IMR-90 (cell line): ENCODE data around the gene KCNT2. TPM values are rescaled to one million over a fixed set of nuclear protein-coding genes. Genes with fewer than 3 reads are reported as not detected.

Experiments used
- ATAC-seq: fragments of 200-7000 bp; cut with Tn5 transposase; 2 replicates; pipeline ENCODE4 v1.9.1; 2020; ENCODE audit warnings: low read depth, mild to moderate bottlenecking, moderate library complexity
- BruUV-seq: library from RNA; stranded (reverse); fragments of 400-500 nt; replicated peaks from 2 replicates; lab custom pipeline; 2021; lab: Mats Ljungman, UMichigan
- CTCF ChIA-PET: fragments of 300-600 bp; formaldehyde crosslinking; extraction: SDS; loops from one replicate; lab custom pipeline; 2021; ENCODE audit warnings: antibody characterized with exemption; lab: Yijun Ruan, JAX
- POLR2A ChIA-PET: fragments of 300-600 bp; sonication (Branson Sonifier 250); formaldehyde crosslinking; loops from one replicate; lab custom pipeline; 2022; ENCODE audit warnings: antibody characterized with exemption; ENCODE audit not compliant: unreplicated experiment; lab: Charles Lee
- DNase-seq: peaks from one replicate; pipeline ENCODE4 v3.0.0; 2013
- H2AFZ ChIP-seq: replicated peaks from 2 replicates; pipeline ENCODE3; 2013; ENCODE audit warnings: low read length, mild to moderate bottlenecking; ENCODE audit not compliant: poor library complexity
- H2AK5ac ChIP-seq: 2 replicates; pipeline ENCODE4 v1.6.1; 2013; ENCODE audit warnings: low read depth, low read length, inconsistent platforms
- H2AK9ac ChIP-seq: replicated peaks from 2 replicates; pipeline ENCODE3; 2013; ENCODE audit warnings: mild to moderate bottlenecking, low read depth, low read length, moderate library complexity; ENCODE audit not compliant: poor library complexity
- H2BK120ac ChIP-seq: 2 replicates; pipeline ENCODE4 v1.6.1; 2013; ENCODE audit warnings: low read depth, low read length, inconsistent platforms
- H2BK15ac ChIP-seq: 3 replicates; pipeline ENCODE4 v1.6.1; 2013; ENCODE audit warnings: low read depth, low read length, inconsistent platforms
- H2BK20ac ChIP-seq: 2 replicates; pipeline ENCODE4 v1.6.1; 2013; ENCODE audit warnings: low read depth, mild to moderate bottlenecking, inconsistent platforms, low read length, moderate library complexity
- H2BK5ac ChIP-seq: 2 replicates; pipeline ENCODE4 v1.6.1; 2013; ENCODE audit warnings: mild to moderate bottlenecking, low read depth, low read length, inconsistent platforms; ENCODE audit not compliant: poor library complexity, severe bottlenecking
- H3K14ac ChIP-seq: replicated peaks from 2 replicates; pipeline ENCODE4 v1.6.1; 2013; ENCODE audit warnings: low read depth, low read length, inconsistent platforms
- H3K18ac ChIP-seq: 2 replicates; pipeline ENCODE4 v1.6.1; 2013; ENCODE audit warnings: low read depth, low read length, control low read depth
- H3K23ac ChIP-seq: 2 replicates; pipeline ENCODE4 v1.6.1; 2013; ENCODE audit warnings: low read depth, low read length, inconsistent platforms
- H3K27ac ChIP-seq: 2 replicates; pipeline ENCODE4 v1.5.1; 2013; ENCODE audit warnings: mild to moderate bottlenecking, control low read depth, low read length; ENCODE audit not compliant: insufficient read depth
- H3K27me3 ChIP-seq: 2 replicates; pipeline ENCODE4 v1.6.1; 2013; ENCODE audit warnings: low read length; ENCODE audit not compliant: control insufficient read depth, insufficient read depth
- H3K36me3 ChIP-seq: 2 replicates; pipeline ENCODE4 v1.6.1; 2013; ENCODE audit warnings: low read length, mixed read lengths; ENCODE audit not compliant: control insufficient read depth, insufficient read depth
- H3K4ac ChIP-seq: 2 replicates; pipeline ENCODE4 v1.6.1; 2013; ENCODE audit warnings: low read depth, low read length, inconsistent platforms
- H3K4me1 ChIP-seq: 2 replicates; pipeline ENCODE4 v1.6.1; 2013; ENCODE audit warnings: low read length, mixed read lengths; ENCODE audit not compliant: control insufficient read depth, insufficient read depth
- H3K4me2 ChIP-seq: 2 replicates; pipeline ENCODE4 v1.6.1; 2013; ENCODE audit warnings: low read depth, mild to moderate bottlenecking, control low read depth, low read length, moderate library complexity
- H3K4me3 ChIP-seq: 2 replicates; pipeline ENCODE4 v1.5.1; 2013; ENCODE audit warnings: low read depth, mild to moderate bottlenecking, control low read depth, low read length, moderate library complexity; ENCODE audit not compliant: insufficient read depth
- H3K56ac ChIP-seq: 2 replicates; pipeline ENCODE4 v1.6.1; 2013; ENCODE audit warnings: low read length, inconsistent platforms; ENCODE audit not compliant: insufficient read depth; ENCODE audit errors: extremely low read depth
- H3K79me1 ChIP-seq, 2 experiments: 2 replicates each; pipeline ENCODE4 v1.6.1; 2013; ENCODE audit warnings: low read length in 2 of 2, inconsistent platforms in 1 of 2, low read depth in 1 of 2
- H3K9ac ChIP-seq: 2 replicates; pipeline ENCODE4 v1.6.1; 2013; ENCODE audit warnings: low read depth, low read length, control low read depth
- H3K9me1 ChIP-seq: 2 replicates; pipeline ENCODE4 v1.6.1; 2013; ENCODE audit warnings: low read length, inconsistent platforms; ENCODE audit not compliant: insufficient read depth
- H3K9me3 ChIP-seq: 2 replicates; pipeline ENCODE4 v1.6.1; 2013; ENCODE audit warnings: low read length; ENCODE audit not compliant: control insufficient read depth, insufficient read depth
- H4K20me1 ChIP-seq: 2 replicates; pipeline ENCODE4 v1.6.1; 2013; ENCODE audit warnings: low read length, inconsistent platforms; ENCODE audit not compliant: insufficient read depth
- H4K5ac ChIP-seq: 2 replicates; pipeline ENCODE4 v1.6.1; 2013; ENCODE audit warnings: mild to moderate bottlenecking, low read depth, low read length, control low read depth
- H4K8ac ChIP-seq, 2 experiments: 2 replicates each; pipeline ENCODE4 v1.6.1; 2013; ENCODE audit warnings: low read depth in 2 of 2, low read length in 2 of 2, control low read depth in 1 of 2, inconsistent platforms in 1 of 2
- H4K91ac ChIP-seq: 2 replicates; pipeline ENCODE4 v1.6.1; 2013; ENCODE audit warnings: low read depth, low read length, inconsistent platforms; ENCODE audit not compliant: insufficient read depth
- BHLHE40 ChIP-seq: fragments of 150-350 bp; IDR thresholded peaks from 2 replicates; pipeline ENCODE4 v1.6.1; 2016; ENCODE audit warnings: mild to moderate bottlenecking, low read depth, low read length
- CEBPB ChIP-seq: IDR thresholded peaks from 2 replicates; pipeline ENCODE4 v1.6.1; 2012; ENCODE audit warnings: low read depth, low read length, improper control_type of control experiment
- CTCF ChIP-seq: conservative IDR thresholded peaks from 2 replicates; pipeline ENCODE4 v1.5.1; 2012; ENCODE audit warnings: mild to moderate bottlenecking, low read depth, low read length, improper control_type of control experiment
- MAFK ChIP-seq: IDR thresholded peaks from 2 replicates; pipeline ENCODE4 v1.6.1; 2012; ENCODE audit warnings: low read depth, low read length, improper control_type of control experiment
- MAZ ChIP-seq: IDR thresholded peaks from 2 replicates; pipeline ENCODE4 v1.6.1; 2012; ENCODE audit warnings: low read depth, mild to moderate bottlenecking, low read length, improper control_type of control experiment, moderate library complexity, borderline replicate concordance
- MXI1 ChIP-seq: IDR thresholded peaks from 2 replicates; pipeline ENCODE4 v1.6.1; 2012; ENCODE audit warnings: low read depth, mild to moderate bottlenecking, low read length, moderate library complexity, borderline replicate concordance
- NFE2L2 ChIP-seq: fragments of 150-350 bp; IDR thresholded peaks from 2 replicates; pipeline ENCODE4 v1.6.1; 2016; ENCODE audit warnings: low read depth, mild to moderate bottlenecking, low read length
- RAD21 ChIP-seq: IDR thresholded peaks from 2 replicates; pipeline ENCODE4 v1.6.1; 2012; ENCODE audit warnings: low read length, improper control_type of control experiment
- SMC3 ChIP-seq: fragments of 150-350 bp; IDR thresholded peaks from 2 replicates; pipeline ENCODE4 v1.6.1; 2016; ENCODE audit warnings: low read depth, mild to moderate bottlenecking, antibody characterized with exemption, low read length, moderate library complexity
- WGBS, 2 experiments: methylation state at CpG; one replicate each; pipeline versions ENCODE4 v1.1.5 to v1.1.7; 2013; ENCODE audit warnings: missing lambda C conversion rate in 2 of 2; ENCODE audit not compliant: insufficient read length in 1 of 2; ENCODE audit errors: extremely low coverage in 2 of 2; 5-methylcytosine and 5-hydroxymethylcytosine counted together
- dilution Hi-C: fragments of 300-500 bp; cut with HindIII; formaldehyde crosslinking; loops from one replicate; pipeline ENCODE4 v1.14.3; 2018; ENCODE audit warnings: low sequenced_read_pairs; ENCODE audit not compliant: unreplicated experiment
- in situ Hi-C: fragments of 300-500 bp; cut with MboI; formaldehyde crosslinking; loops from 3 replicates; pipeline ENCODE4 v1.14.3; 2019; ENCODE audit warnings: low sequenced_read_pairs, inconsistent platforms, mixed read lengths
- intact Hi-C: fragments of 100-400 bp; cut with micrococcal nuclease; formaldehyde crosslinking; loops from 2 replicates; pipeline ENCODE4 v1.10.0; 2022
- polyA plus RNA-seq, 3 experiments: library from polyadenylated mRNA; depleted of rRNA; stranded (reverse); fragments of >200 nt; gene quantifications; 2 replicates each; pipeline ENCODE4 v1.2.3, GENCODE V29; 2012; ENCODE audit warnings: low replicate concordance in 1 of 3
- total RNA-seq: library from RNA; depleted of rRNA; stranded (reverse); fragments of >200 nt; gene quantifications from 2 replicates; pipeline ENCODE4 v1.2.3, GENCODE V29; 2012

KCNT2 gene
- total and polyA plus RNA-seq, 2 of the 4 experiments (the other 2 are of a cell fraction) = 0.22 to 0.72 TPM

- Histone ChIP-seq H3K18ac (no peak overlapping the region), H3K4me1 (no peaks in the 10 kb centered on the region), H4K20me1 (no peaks in the 10 kb centered on the region), H3K9me1 (no peaks in the 10 kb centered on the region), H3K4me2 (no peak overlapping the region), H4K5ac (no peak overlapping the region), H4K8ac (no peak overlapping the region), H3K36me3 (no peaks in the 10 kb centered on the region), H3K56ac (no peak overlapping the region), H3K23ac (no peak overlapping the region), H2BK20ac (no peak overlapping the region), H2BK120ac (no peak overlapping the region), H3K4ac (no peak overlapping the region), H3K79me1 (no peaks in the 10 kb centered on the region), H2AK9ac (no peak overlapping the region), H3K14ac (no peak overlapping the region), H3K27me3 (no peaks in the 10 kb centered on the region), H3K27ac (no peak overlapping the region), H4K91ac (no peak overlapping the region), H3K9me3 (no peaks in the 10 kb centered on the region), H3K9ac (no peak overlapping the region), H2BK15ac (no peak overlapping the region), H3K4me3 (no peak overlapping the region), H2AFZ (no peak overlapping the region), H2AK5ac (no peak overlapping the region), H2BK5ac (no peak overlapping the region)
- ChIA-PET CTCF (no interaction called here), POLR2A (no interaction called here)
- TF ChIP-seq SMC3 = no peak
- TF ChIP-seq NFE2L2 = no peak
- TF ChIP-seq CEBPB = no peak
- TF ChIP-seq MAZ = no peak
- TF ChIP-seq MAFK = no peak
- TF ChIP-seq RAD21 = no peak
- no peak for TF ChIP-seq BHLHE40
- TF ChIP-seq CTCF = no peak
- no peak for TF ChIP-seq MXI1
- in situ Hi-C loops = no loop called here
- intact Hi-C loops = no loop called here
- WGBS, 2 experiments = no CpG with 5 or more reads among the region's 4 CpGs
- DNase-seq (no peak), ATAC-seq (no peak)
- no TSS peak for BruUV-seq
- dilution Hi-C loops = no loop called here
These were observed 114.4 kb downstream of the KCNT2 start for GRCh38 chr1:196493881-196494280.
